ENCODE measurements around the gene ANP32E. TPM values are rescaled to one million over a fixed set of nuclear protein-coding genes. Genes with fewer than 3 reads are reported as not detected.

Gene ANP32E
- total RNA-seq, 1 donor from 2014 or later: 52.1 TPM

DNA sequence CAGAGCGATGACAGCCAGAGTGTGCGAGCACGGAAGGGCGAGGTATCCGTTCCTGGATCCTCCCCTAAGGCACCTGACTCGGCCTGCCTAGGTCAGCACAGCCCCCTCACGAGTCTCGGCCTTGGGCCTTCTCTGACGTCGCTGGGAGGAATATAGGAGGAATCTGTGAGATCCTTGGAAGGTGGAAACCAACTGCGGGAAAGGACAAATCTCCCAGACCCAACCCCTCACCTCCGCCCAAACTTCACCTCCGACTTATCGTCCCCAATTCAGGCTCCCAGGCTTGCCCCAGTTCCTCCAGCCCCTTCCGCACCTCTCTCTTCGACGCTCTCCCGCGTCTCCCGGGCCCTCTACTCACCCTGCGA is 32.4 kb upstream of the ANP32E start:
- Mint-ChIP-seq H3K27ac (peak overlapping the region; percentile 98), H3K4me3 (ENCODE audit: low read depth) (peak overlapping the region; percentile 99), H3K4me1 (ENCODE audit: low read depth) (peaks cover 26% of the 10 kb centered on the region), H3K27me3 (no peaks in the 10 kb centered on the region), H3K36me3 (ENCODE audit: insufficient read depth) (peaks cover 6% of the 10 kb centered on the region), H3K9me3 (ENCODE audit: low read depth) (no peaks in the 10 kb centered on the region)
- no peak for TF ChIP-seq CTCF (IDR thresholded peaks at IDR 0.05; ENCODE audit: unreplicated experiment)
- no peak for DNase-seq (ENCODE audit: low spot score, unreplicated experiment)

GRCh38 chr1:150267896-150268295 is 32.0 kb upstream of the ANP32E start:
- DNase-seq (ENCODE audit: low spot score, unreplicated experiment): no peak

DNA sequence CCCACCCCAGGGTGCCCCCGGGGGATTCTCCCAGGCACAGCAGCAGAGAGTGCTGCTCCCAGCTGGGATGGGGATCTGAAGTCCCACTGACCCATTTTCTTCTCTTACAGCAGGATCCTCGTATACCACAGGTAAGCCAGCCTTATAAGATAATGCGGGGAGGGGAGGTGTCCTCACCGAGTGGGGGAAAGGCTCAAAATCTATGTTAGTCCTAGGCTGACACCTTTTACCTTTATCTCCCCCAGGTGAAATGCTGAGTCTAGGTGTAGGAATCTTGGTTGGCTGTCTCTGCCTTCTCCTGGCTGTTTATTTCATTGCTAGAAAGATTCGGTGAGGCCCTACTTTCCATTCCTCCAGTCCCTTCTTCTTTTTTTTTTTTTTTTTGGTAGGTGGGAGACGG is 27.6 kb upstream of the ANP32E start:
- no peak for DNase-seq (ENCODE audit: low spot score, unreplicated experiment)
- no peak overlapping the region for H3K27ac Mint-ChIP-seq
- no peaks in the 10 kb centered on the region for H3K27me3 Mint-ChIP-seq
- H3K4me3 Mint-ChIP-seq (ENCODE audit: low read depth): no peak overlapping the region
- no peak for TF ChIP-seq CTCF (IDR thresholded peaks at IDR 0.05; ENCODE audit: unreplicated experiment)
- H3K36me3 Mint-ChIP-seq (ENCODE audit: insufficient read depth): peaks cover 6% of the 10 kb centered on the region
- H3K9me3 Mint-ChIP-seq (ENCODE audit: low read depth): no peaks in the 10 kb centered on the region
- peaks cover 37% of the 10 kb centered on the region for H3K4me1 Mint-ChIP-seq (ENCODE audit: low read depth)

More at GRCh38 chr1:150267896-150268295, 32.0 kb upstream of the ANP32E start:
- H3K27ac Mint-ChIP-seq: peak overlapping the region; percentile 98
- peaks cover 6% of the 10 kb centered on the region for H3K36me3 Mint-ChIP-seq (ENCODE audit: insufficient read depth)
- H3K9me3 Mint-ChIP-seq (ENCODE audit: low read depth): no peaks in the 10 kb centered on the region
- peaks cover 26% of the 10 kb centered on the region for H3K4me1 Mint-ChIP-seq (ENCODE audit: low read depth)
- peak overlapping the region; percentile 99 for H3K4me3 Mint-ChIP-seq (ENCODE audit: low read depth)
- TF ChIP-seq CTCF (IDR thresholded peaks at IDR 0.05; ENCODE audit: unreplicated experiment): no peak
- no peaks in the 10 kb centered on the region for H3K27me3 Mint-ChIP-seq

DNA sequence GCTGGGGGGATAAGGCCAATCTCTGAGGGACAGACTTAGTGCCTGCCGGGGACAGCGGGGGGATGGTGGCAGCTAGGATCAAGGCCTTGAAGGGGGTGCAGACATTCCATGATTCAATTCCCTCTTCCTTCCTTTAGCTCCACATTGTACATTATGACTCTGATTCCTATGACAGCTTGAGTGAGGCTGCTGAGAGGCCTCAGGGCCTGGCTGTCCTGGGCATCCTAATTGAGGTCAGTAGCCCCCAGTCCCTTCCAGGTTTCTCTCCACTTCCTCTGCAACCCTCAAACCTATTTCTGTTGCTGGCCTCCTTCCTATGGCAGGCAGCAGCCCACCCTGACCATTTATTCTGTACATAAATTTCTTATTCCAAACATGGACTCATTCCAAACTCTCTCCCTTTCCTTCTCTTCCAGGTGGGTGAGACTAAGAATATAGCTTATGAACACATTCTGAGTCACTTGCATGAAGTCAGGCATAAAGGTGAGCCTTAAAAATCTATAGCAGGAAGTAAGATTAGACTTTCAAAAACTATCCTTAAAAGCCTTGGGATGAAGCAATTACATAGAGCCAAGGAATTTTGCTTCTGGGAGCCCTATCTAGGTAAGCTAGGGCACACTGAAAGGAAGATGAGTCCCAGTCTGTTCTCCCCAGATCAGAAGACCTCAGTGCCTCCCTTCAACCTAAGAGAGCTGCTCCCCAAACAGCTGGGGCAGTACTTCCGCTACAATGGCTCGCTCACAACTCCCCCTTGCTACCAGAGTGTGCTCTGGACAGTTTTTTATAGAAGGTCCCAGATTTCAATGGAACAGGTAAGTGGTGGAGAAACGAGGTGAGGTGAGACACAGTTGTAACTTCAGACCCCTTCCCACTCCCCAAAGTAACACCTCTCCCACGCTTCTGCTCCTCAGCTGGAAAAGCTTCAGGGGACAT is 26.7 kb upstream of the ANP32E start:
- no peak for TF ChIP-seq CTCF (IDR thresholded peaks at IDR 0.05; ENCODE audit: unreplicated experiment)
- Mint-ChIP-seq H3K27me3 (no peaks in the 10 kb centered on the region), H3K36me3 (ENCODE audit: insufficient read depth) (peaks cover 6% of the 10 kb centered on the region), H3K4me1 (ENCODE audit: low read depth) (peaks cover 38% of the 10 kb centered on the region), H3K9me3 (ENCODE audit: low read depth) (no peaks in the 10 kb centered on the region), H3K27ac (peak overlapping the region; percentile 51), H3K4me3 (ENCODE audit: low read depth) (no peak overlapping the region)
- DNase-seq (ENCODE audit: low spot score, unreplicated experiment): no peak

- Mint-ChIP-seq H3K4me1 (ENCODE audit: low read depth) (peaks cover 44% of the 10 kb centered on the region), H3K27me3 (no peaks in the 10 kb centered on the region), H3K9me3 (ENCODE audit: low read depth) (no peaks in the 10 kb centered on the region), H3K4me3 (ENCODE audit: low read depth) (no peak overlapping the region), H3K36me3 (ENCODE audit: insufficient read depth) (peaks cover 4% of the 10 kb centered on the region), H3K27ac (no peak overlapping the region)
- DNase-seq (ENCODE audit: low spot score, unreplicated experiment): no peak
- no peak for TF ChIP-seq CTCF (IDR thresholded peaks at IDR 0.05; ENCODE audit: unreplicated experiment)
Observed at GRCh38 chr1:150261367-150261766, 25.5 kb upstream of the ANP32E start.

Measured in progenitor cell of endocrine pancreas (in vitro differentiated cells).